HCT116 (cell line): Measurements from ENCODE around the gene UBAP1L. TPM values are rescaled to one million over a fixed set of nuclear protein-coding genes. Genes with fewer than 3 reads are reported as not detected.

Experiments used
- ATAC-seq: fragments of 200-7000 bp; cut with Tn5 transposase; 2 replicates; pipeline ENCODE4 v1.9.1; 2020; ENCODE audit warnings: mild to moderate bottlenecking, moderate library complexity
- BruUV-seq: library from RNA; stranded (reverse); fragments of 400-500 nt; replicated peaks from 2 replicates; lab custom pipeline; 2021; lab: Mats Ljungman, UMichigan
- CTCF ChIA-PET: fragments of 300-600 bp; sonication (Branson Sonifier 250); formaldehyde crosslinking; loops from one replicate; lab custom pipeline; 2021; ENCODE audit warnings: antibody characterized with exemption; lab: Charles Lee
- POLR2A ChIA-PET: fragments of 300-600, 350-600 bp; sonication (Branson Sonifier 250); formaldehyde crosslinking; loops from one replicate; lab custom pipeline; 2021; ENCODE audit warnings: antibody characterized with exemption; lab: Charles Lee
- RAD21 ChIA-PET, 2 experiments: fragments of 300-600 bp; sonication (Branson Sonifier 250); formaldehyde crosslinking; loops; one replicate each; lab custom pipeline; 2023; ENCODE audit warnings: low total read pairs in 2 of 2; ENCODE audit not compliant: uncharacterized antibody in 2 of 2, unreplicated experiment in 2 of 2, low non-redundant PET in 1 of 2; lab: Charles Lee
- DNase-seq: peaks from one replicate; pipeline ENCODE4 v3.0.0-alpha.2; 2010; ENCODE audit warnings: low read depth, low spot score
- H2AFZ ChIP-seq: fragments of 200-600 bp; shearing (Covaris generic), sonication (generic); 2 replicates; pipeline ENCODE4 v1.6.1; 2017; ENCODE audit warnings: low read depth, mixed run types, mixed read lengths, antibody characterized with exemption, low read length; ENCODE audit not compliant: poor library complexity, severe bottlenecking
- H3K27ac ChIP-seq: 2 replicates; pipeline ENCODE4 v1.5.1; 2012; ENCODE audit warnings: low read depth, low read length
- H3K27me3 ChIP-seq: fragments of 200-600 bp; sonication (generic); 2 replicates; pipeline ENCODE4 v1.6.1; 2016; ENCODE audit warnings: mixed run types, low read length, mixed read lengths; ENCODE audit not compliant: insufficient read depth
- H3K36me3 ChIP-seq, 2 experiments: fragments of 200-500 bp in 1 of 2; fragments of 200-600 bp in 1 of 2; sonication (Bioruptor generic) in 1 of 2; sonication (generic) in 1 of 2; 2 replicates each; pipeline versions ENCODE4 v1.5.1 to v1.6.1; 2014 to 2016; ENCODE audit warnings: low read length in 2 of 2, inconsistent platforms in 1 of 2, mixed read lengths in 1 of 2, mixed run types in 1 of 2; ENCODE audit not compliant: insufficient read depth in 2 of 2, control insufficient read depth in 1 of 2
- H3K4me1 ChIP-seq, 2 experiments: fragments of 200-600 bp in 1 of 2; sonication (generic) in 1 of 2; 2 replicates each; pipeline versions ENCODE4 v1.5.1 to v1.6.1; 2012 to 2017; ENCODE audit warnings: low read length in 2 of 2, inconsistent platforms in 1 of 2, mild to moderate bottlenecking in 1 of 2, mixed read lengths in 1 of 2, mixed run types in 1 of 2, moderate library complexity in 1 of 2; ENCODE audit not compliant: insufficient read depth in 2 of 2, control insufficient read depth in 1 of 2
- H3K4me2 ChIP-seq: fragments of 200-600 bp; sonication (generic); 2 replicates; pipeline ENCODE4 v1.6.1; 2017; ENCODE audit warnings: mixed run types, low read length, mixed read lengths
- H3K4me3 ChIP-seq, 2 experiments: fragments of 200-600 bp in 1 of 2; sonication (generic) in 1 of 2; replicated peaks in 1 of 2; 2 replicates each; pipeline ENCODE4 v1.5.1; 2011 to 2016; ENCODE audit warnings: low read length in 2 of 2, control low read depth in 1 of 2, low read depth in 1 of 2, mild to moderate bottlenecking in 1 of 2, mixed read lengths in 1 of 2, mixed run types in 1 of 2
- H3K79me2 ChIP-seq: fragments of 200-600 bp; sonication (generic); 2 replicates; pipeline ENCODE4 v1.6.1; 2017; ENCODE audit warnings: mild to moderate bottlenecking, mixed run types, low read length, moderate library complexity, mixed read lengths; ENCODE audit not compliant: insufficient read depth
- H3K9ac ChIP-seq: fragments of 200-600 bp; sonication (generic); 2 replicates; pipeline ENCODE4 v1.6.1; 2016; ENCODE audit warnings: low read length, mixed read lengths
- H3K9me2 ChIP-seq: fragments of 200-600 bp; sonication (generic), shearing (Covaris generic); 2 replicates; pipeline ENCODE4 v1.6.1; 2017; ENCODE audit warnings: mixed run types, mild to moderate bottlenecking, moderate library complexity; ENCODE audit not compliant: insufficient read depth
- H3K9me3 ChIP-seq, 2 experiments: fragments of 200-500 bp in 1 of 2; fragments of 200-600 bp in 1 of 2; sonication (Bioruptor generic) in 1 of 2; sonication (generic) in 1 of 2; 2 replicates each; pipeline ENCODE4 v1.6.1; 2014 to 2017; ENCODE audit warnings: low read length in 2 of 2, mixed read lengths in 2 of 2, inconsistent platforms in 1 of 2, low read depth in 1 of 2, mild to moderate bottlenecking in 1 of 2, mixed run types in 1 of 2, moderate library complexity in 1 of 2; ENCODE audit not compliant: control insufficient read depth in 1 of 2, insufficient read depth in 1 of 2
- H4K20me1 ChIP-seq: fragments of 200-600 bp; sonication (generic), shearing (Covaris generic); 2 replicates; pipeline ENCODE4 v1.6.1; 2017; ENCODE audit warnings: mixed run types, mild to moderate bottlenecking, moderate library complexity; ENCODE audit not compliant: insufficient read depth
- CEBPB ChIP-seq: IDR thresholded peaks from 2 replicates; pipeline ENCODE4 v1.6.1; 2012; ENCODE audit warnings: low read depth
- EGR1 ChIP-seq: IDR thresholded peaks from 2 replicates; pipeline ENCODE4 v1.6.1; 2012; ENCODE audit warnings: low read depth
- ELF1 ChIP-seq: IDR thresholded peaks from 2 replicates; pipeline ENCODE4 v1.6.1; 2012; ENCODE audit warnings: low read depth, borderline replicate concordance
- EZH2 ChIP-seq: fragments of 200-600 bp; sonication (generic); IDR thresholded peaks from 2 replicates; pipeline ENCODE4 v1.6.1; 2017; ENCODE audit warnings: antibody characterized with exemption, mixed run types
- FOSL1 ChIP-seq: IDR thresholded peaks from 2 replicates; pipeline ENCODE4 v1.6.1; 2012; ENCODE audit warnings: low read depth
- JUND ChIP-seq: IDR thresholded peaks from 2 replicates; pipeline ENCODE4 v1.6.1; 2012
- POLR2A ChIP-seq: IDR thresholded peaks from 2 replicates; pipeline ENCODE4 v1.7.0; 2011; ENCODE audit warnings: borderline replicate concordance; ENCODE audit not compliant: insufficient read depth, insufficient read length; ENCODE audit errors: extremely low read depth
- RAD21 ChIP-seq: IDR thresholded peaks from 2 replicates; pipeline ENCODE4 v1.6.1; 2012; ENCODE audit warnings: low read depth, mild to moderate bottlenecking
- SP1 ChIP-seq: IDR thresholded peaks from 2 replicates; pipeline ENCODE4 v1.6.1; 2012; ENCODE audit warnings: low read depth
- TCF7L2 ChIP-seq: IDR thresholded peaks from 2 replicates; pipeline ENCODE4 v1.7.0; 2011; ENCODE audit warnings: borderline replicate concordance, inconsistent platforms; ENCODE audit not compliant: insufficient read depth, insufficient read length; ENCODE audit errors: extremely low read depth
- YY1 ChIP-seq: IDR thresholded peaks from 2 replicates; pipeline ENCODE4 v1.6.1; 2011; ENCODE audit warnings: low read length, low read depth, moderate library complexity, mild to moderate bottlenecking; ENCODE audit not compliant: insufficient replicate concordance; ENCODE audit errors: extremely low read depth
- ZFX ChIP-seq: fragments of 450-650 bp; IDR thresholded peaks from 2 replicates; pipeline ENCODE4 v1.6.1; 2017
- intact Hi-C: fragments of 100-400 bp; cut with micrococcal nuclease; formaldehyde crosslinking; loops from 2 replicates; pipeline ENCODE4 v1.10.0; 2022
- total RNA-seq: library from RNA; stranded (reverse); gene quantifications from one replicate; pipeline ENCODE4 v1.2.1, GENCODE V29; 2021; ENCODE audit not compliant: unreplicated experiment
- TF ChIP-seq, protein P1 (sequence below): IDR thresholded peaks from 2 replicates; pipeline ENCODE4 v1.6.1; 2012; ENCODE audit warnings: low read depth
- TF ChIP-seq, protein P2 (sequence below), 3 experiments: fragments of 200-600 bp in 1 of 3; sonication (generic) in 1 of 3; IDR thresholded peaks in 2 of 3; conservative IDR thresholded peaks in 1 of 3; 2 replicates each; pipeline ENCODE4 v1.5.1; 2012 to 2017; ENCODE audit warnings: low read depth in 2 of 3, low read length in 2 of 3, antibody characterized with exemption in 1 of 3, borderline replicate concordance in 1 of 3, control low read depth in 1 of 3, mild to moderate bottlenecking in 1 of 3, mixed read lengths in 1 of 3, mixed run types in 1 of 3, moderate library complexity in 1 of 3; ENCODE audit not compliant: insufficient read depth in 1 of 3

The UBAP1L gene
- total RNA-seq, 1 experiment from 2014 or later = 4.0 TPM

DNA sequence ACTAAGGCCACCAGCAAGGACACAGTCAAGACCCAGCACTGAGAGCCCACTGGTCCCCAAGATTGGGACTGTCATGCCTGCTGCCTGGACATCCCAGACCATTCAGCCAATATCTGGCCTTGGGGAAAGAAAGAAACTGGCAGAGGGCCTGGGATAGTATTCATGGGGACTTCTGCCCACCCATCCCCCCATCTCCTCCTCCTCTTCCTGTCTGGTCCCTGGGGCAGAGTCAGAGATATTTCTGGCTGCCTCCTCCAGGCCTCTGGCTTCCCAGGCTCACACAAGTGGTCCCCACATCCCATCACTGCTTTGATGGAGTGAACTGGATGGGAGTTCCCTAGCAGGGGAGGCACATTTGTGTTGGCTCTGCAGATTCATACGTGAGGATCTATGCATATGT, 43.0 kb downstream of the UBAP1L start:
- TF ChIP-seq TCF7L2 (no peak), ELF1 (no peak), SP1 (no peak), EZH2 (no peak), YY1 (no peak), RAD21 (no peak), JUND (no peak), CEBPB (no peak), EGR1 (no peak), POLR2A (no peak), FOSL1 (no peak), ZFX (no peak)
- TF ChIP-seq, protein P1, sequence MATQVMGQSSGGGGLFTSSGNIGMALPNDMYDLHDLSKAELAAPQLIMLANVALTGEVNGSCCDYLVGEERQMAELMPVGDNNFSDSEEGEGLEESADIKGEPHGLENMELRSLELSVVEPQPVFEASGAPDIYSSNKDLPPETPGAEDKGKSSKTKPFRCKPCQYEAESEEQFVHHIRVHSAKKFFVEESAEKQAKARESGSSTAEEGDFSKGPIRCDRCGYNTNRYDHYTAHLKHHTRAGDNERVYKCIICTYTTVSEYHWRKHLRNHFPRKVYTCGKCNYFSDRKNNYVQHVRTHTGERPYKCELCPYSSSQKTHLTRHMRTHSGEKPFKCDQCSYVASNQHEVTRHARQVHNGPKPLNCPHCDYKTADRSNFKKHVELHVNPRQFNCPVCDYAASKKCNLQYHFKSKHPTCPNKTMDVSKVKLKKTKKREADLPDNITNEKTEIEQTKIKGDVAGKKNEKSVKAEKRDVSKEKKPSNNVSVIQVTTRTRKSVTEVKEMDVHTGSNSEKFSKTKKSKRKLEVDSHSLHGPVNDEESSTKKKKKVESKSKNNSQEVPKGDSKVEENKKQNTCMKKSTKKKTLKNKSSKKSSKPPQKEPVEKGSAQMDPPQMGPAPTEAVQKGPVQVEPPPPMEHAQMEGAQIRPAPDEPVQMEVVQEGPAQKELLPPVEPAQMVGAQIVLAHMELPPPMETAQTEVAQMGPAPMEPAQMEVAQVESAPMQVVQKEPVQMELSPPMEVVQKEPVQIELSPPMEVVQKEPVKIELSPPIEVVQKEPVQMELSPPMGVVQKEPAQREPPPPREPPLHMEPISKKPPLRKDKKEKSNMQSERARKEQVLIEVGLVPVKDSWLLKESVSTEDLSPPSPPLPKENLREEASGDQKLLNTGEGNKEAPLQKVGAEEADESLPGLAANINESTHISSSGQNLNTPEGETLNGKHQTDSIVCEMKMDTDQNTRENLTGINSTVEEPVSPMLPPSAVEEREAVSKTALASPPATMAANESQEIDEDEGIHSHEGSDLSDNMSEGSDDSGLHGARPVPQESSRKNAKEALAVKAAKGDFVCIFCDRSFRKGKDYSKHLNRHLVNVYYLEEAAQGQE = no peak
- TF ChIP-seq, protein P2, sequence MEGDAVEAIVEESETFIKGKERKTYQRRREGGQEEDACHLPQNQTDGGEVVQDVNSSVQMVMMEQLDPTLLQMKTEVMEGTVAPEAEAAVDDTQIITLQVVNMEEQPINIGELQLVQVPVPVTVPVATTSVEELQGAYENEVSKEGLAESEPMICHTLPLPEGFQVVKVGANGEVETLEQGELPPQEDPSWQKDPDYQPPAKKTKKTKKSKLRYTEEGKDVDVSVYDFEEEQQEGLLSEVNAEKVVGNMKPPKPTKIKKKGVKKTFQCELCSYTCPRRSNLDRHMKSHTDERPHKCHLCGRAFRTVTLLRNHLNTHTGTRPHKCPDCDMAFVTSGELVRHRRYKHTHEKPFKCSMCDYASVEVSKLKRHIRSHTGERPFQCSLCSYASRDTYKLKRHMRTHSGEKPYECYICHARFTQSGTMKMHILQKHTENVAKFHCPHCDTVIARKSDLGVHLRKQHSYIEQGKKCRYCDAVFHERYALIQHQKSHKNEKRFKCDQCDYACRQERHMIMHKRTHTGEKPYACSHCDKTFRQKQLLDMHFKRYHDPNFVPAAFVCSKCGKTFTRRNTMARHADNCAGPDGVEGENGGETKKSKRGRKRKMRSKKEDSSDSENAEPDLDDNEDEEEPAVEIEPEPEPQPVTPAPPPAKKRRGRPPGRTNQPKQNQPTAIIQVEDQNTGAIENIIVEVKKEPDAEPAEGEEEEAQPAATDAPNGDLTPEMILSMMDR (IDR thresholded peaks at IDR 0.05 in 2 of 3, conservative IDR thresholded peaks at IDR 0.05 in 1 of 3; ENCODE audit: borderline replicate concordance in 1 of 3, insufficient read depth in 1 of 3, low read depth in 2 of 3, low read length in 2 of 3) = no peak
- ChIA-PET CTCF (no interaction called here), RAD21 (no interaction called here), POLR2A (no interaction called here)
- Histone ChIP-seq H3K4me3 (no peak overlapping the region), H3K79me2 (no peaks in the 10 kb centered on the region), H2AFZ (no peak overlapping the region), H3K36me3 (no peaks in the 10 kb centered on the region), H3K9me2 (no peaks in the 10 kb centered on the region), H4K20me1 (no peaks in the 10 kb centered on the region), H3K27ac (no peak overlapping the region), H3K27me3 (no peaks in the 10 kb centered on the region), H3K4me2 (no peak overlapping the region), H3K4me1 (no peaks in the 10 kb centered on the region), H3K9ac (no peak overlapping the region), H3K9me3 (no peaks in the 10 kb centered on the region)
- intact Hi-C loops = no loop called here
- ATAC-seq = no peak
- no TSS peak for BruUV-seq
- DNase-seq = no peak
